Stimulated activated CD4-positive, alpha-beta T cell treated with anti-CD3 and anti-CD28 coated beads, TNF-alpha, amount 100 ng/mL, for 24 hours (primary cell): ENCODE results near the gene PDK4.
"Not testable (repeated sequence)": the region's sequence is repeated elsewhere in the genome, so short reads cannot be mapped to it uniquely, and the experiment has no call there.

ENCODE experiments used
- DNase-seq, 3 experiments: peaks; one replicate each; pipeline ENCODE4 v3.0.0-alpha.2; 2020; ENCODE audit warnings: low read depth in 3 of 3

The PDK4 gene

DNA sequence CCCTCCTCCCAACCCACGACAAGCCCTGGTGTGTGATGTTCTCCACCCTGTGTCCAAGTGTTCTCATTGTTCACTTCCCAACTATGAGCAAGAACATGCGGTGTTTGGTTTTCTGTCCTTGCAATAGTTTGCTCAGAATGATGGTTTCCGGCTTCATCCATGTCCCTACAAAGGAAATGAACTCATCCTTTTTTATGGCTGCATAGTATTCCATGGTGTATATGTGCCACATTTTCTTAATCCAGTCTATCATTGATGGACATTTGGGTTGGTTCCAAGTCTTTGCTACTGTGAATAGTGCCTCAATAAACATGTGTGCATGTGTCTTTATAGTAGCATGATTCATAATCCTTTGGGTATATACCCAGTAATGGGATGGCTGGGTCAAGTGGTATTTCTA is 8.5 kb upstream of the PDK4 start:
- DNase-seq, result not testable (repeated sequence)

GRCh38 chr7:95604397-95604796 is 8.1 kb upstream of the PDK4 start:
- DNase-seq, result not testable (repeated sequence)

DNA sequence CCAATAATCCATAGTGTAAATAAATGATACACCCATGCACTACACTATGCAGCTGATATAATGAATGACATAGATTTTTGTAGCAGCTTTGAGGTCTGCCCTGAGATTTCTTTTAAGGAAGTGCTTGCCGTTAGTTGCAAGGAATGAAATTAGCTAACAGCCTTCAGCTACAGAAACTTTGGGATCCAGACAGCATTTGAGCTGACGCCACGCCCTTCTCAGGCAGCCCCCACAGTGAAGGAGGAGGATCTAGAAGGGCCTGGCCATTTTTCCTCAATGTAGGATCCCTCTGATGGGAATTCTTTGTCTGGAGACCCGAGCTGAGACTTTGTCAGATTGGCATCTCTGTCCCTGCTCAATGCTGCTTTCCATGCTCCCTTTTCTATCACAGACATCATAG is 6.1 kb upstream of the PDK4 start:
- no peak for DNase-seq

- DNase-seq, result no peak
These were observed 5.0 kb upstream of the PDK4 start for GRCh38 chr7:95601316-95601715.

DNA sequence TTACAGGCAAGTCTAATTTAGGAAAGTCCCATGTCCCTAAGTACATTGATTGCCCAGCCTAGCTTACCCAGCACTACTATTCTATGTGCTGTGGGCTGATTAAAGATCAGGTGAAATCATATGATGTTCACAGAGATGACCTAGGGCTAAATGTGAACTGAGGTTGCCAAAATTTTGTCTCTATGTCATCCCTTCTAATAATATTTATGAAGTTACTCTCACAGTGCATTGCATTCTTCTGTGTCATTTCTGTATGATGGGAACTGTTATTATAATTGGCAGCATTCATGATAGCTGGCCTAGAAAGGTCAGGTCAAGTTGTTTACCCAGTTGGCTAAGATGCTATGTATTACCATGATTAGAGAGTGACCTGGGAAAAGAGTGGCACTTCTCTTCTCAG is 2.8 kb upstream of the PDK4 start:
- DNase-seq, result no peak

DNA sequence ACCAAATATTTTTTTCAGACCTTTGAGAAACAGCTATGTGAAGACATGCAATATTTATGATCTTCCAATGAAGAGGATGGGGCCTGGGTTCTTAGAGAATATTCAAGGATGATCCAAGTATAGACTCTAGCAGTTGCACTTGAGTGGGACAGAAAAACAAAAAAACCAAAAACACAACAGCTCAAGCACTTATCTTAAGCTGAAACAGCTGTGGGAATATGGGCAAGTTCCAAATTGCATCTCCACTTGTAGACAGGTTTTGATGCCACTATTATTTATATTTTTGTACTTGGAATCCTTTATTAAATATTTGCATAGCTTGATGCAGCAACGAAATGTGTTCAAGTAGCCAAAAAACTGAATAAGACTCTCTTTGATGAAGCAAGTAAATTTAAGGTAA is 2.2 kb upstream of the PDK4 start:
- no peak for DNase-seq

DNA sequence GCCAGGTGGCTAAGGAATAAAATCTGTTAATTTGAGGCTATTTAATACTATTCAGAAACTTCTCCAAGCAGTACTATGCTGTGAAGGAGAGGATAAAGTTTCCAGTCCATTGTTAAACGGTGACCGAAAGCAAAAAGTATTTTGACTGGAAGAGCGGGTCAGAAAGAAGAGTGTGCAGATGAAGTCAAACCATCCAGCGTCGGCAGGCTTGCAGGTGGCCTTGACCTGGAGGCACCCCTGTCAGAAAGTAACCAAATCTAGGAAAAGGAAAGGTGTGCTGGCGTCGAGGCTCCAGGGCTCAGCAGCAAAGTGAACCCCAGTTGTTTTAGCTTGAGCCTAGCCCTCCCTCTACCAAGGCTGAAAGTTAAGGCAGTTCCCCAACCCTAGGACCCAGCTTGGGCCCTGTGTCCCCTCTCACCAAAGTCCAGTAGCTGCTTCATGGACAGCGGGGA is 544 bp downstream of the PDK4 start:
- no peak for DNase-seq

- DNase-seq, result no peak
These were observed 2.1 kb downstream of the PDK4 start for GRCh38 chr7:95594185-95594584.

- no peak for DNase-seq
These were observed 3.0 kb downstream of the PDK4 start for GRCh38 chr7:95593343-95593742.

GRCh38 chr7:95592570-95592969 is 3.7 kb downstream of the PDK4 start:
- DNase-seq, result no peak

DNA sequence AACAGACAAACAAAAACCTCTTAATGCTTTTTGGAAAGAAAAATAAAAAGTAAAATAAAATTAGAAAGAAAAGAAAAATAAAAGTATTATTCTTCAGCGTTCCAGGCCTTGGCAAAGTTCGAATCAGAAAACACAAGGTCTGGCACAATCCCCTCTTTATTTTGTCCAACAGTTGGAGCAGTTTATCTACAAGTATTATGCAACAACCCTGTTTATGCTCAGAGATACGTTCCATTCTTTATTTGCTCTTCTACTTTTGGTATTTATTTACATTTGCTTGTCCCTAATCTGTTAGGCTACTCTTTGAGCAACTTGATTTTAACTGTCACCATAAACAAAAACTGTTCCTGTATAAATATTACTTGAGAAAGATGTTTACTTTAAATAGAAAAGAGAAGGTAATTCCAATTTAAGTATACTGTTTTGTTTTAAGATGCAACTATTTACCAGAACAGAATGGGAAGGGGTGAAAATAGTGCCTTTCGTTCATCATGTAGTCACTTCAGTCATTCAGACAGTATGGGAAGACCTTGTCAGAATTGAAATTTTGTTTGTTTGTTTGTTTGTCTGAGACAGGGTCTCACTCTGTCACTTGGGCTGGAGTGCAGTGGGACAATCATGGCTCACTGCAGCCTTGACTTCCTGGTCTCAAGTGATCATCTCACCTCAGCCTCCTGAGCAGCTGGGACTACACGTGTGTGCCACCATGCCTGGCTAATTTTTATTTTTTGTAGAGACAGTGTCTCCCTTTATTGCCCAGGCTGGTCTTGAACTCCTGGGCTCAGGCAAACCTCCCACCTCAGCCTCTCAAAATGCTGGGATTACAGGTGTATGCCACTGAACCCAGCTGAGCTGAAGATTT is 5.7 kb downstream of the PDK4 start:
- no peak for DNase-seq

- DNase-seq, result no peak
These were observed 6.5 kb downstream of the PDK4 start for GRCh38 chr7:95589766-95590165.

DNA sequence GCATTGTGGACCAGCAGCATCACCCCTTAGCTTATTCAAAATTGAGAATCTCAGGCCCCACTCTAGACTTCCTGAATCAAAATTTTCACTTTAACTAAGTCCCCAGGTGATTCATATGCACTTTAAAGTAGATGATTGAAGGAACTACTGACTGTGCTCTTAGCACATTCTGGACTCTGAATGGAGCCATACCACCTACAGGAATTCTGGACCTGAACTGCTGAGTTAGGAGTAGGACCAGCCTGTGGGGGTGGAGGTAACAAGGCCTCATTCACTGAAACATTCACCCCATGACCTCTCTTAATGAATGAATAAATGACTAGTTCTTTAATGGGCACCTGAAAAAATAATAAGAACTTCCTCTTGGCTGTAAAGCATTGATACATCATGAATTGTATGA is 7.3 kb downstream of the PDK4 start:
- DNase-seq, result no peak

DNA sequence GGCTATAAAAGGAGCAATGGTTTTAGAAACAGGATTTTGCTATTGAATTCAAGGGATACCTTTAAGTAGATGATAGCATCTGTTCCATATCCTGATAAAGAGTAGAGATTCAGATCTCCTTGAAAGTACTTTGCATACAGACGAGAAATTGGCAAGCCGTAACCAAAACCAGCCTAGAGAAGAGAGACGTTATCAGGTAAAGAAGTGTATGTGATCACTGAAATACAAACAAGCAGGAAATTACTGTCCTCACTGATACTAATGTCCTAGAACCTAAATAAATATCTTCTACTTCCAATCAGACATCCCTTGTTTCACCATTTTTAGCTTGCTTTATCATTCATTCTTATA is 9.4 kb downstream of the PDK4 start:
- no peak for DNase-seq

GRCh38 chr7:95585426-95585789 is 10.9 kb downstream of the PDK4 start:
- DNase-seq, result no peak

GRCh38 chr7:95584769-95585425 is 11.4 kb downstream of the PDK4 start:
- no peak for DNase-seq

DNA sequence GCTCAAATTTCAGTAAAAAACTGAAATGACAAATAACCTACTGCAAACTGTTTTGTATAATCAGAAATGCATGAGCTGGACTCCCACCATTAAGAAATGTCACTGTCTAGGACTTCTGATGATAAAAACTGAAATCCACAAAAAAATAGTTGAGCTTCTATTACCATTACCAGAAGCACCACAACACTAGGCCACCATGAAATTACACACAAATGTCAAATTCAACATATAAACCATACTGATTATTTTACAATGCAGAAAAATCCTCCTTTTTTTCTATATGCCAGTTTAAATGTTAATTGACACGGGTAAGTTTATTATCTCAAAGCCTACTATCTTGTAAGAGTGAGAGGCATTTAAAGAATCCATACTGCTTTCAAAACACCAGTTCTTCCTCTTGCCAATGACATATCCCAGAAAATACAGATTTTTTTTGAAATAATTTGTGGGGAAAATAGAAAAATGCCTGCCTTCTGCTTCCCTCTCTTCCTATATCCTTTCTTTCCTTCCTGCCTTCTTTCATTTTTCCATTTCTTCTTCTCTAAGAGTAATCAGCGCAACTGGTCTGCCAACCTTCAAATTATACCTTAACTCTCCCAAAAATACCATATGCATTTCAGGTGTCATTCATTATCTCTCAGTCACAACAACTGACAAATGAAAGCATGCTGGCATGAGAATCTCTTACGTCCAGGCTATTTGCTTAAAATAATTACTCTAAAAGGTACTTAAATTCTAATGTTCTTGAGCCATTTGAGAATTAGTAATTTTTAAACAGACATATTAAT is 12.3 kb downstream of the PDK4 start:
- DNase-seq, result no peak

DNA sequence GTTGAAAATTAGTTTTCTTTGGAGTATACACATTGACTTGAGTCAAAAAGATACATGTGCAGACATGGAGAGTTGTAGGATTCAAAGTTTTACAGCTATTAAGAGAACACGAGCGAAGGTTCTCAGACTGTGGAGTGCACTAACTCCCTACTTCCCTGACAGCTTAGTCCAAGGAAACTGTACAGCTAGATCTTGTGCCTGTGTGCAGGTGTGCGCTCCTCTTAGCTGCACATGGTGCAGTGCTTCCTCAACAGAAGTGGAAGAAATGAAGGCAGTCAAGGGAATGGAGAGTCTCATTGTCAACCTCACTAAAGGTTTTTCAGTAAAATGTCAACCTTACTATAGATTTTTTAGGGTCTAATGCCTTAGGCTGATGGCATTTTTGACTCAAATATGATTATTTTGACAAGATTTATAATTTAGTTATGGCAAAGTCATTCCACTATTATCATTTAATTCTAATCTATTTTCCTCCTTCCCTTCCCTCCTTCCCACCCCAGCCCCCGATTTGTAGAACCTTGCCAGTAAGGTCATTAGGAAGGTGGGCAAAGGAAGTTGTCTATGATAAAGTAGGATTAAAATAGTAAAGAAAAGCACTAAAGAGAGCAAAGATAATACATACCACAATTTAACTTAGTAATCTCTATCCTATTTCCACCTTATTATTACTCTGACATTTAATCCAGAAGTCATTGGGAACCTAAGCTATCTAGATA is 13.6 kb downstream of the PDK4 start:
- DNase-seq, result no peak

DNA sequence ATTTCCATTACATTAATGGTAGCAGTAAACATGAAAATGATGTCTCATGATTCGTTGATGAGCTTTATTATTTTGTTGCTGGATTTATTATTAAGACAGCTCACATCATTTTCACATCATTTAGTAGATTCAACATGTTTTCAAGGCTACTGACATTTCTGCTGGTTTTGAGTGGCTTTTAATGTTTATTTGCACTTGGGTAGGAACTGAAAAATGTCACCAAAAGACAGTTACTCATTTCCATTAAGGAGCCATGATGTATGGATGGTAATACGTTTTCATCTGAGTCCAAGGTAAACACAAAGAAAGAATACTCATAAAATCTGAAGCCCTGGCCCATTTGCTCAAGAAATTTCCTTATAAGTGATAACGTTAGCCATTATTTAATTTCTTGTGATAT is 14.8 kb downstream of the PDK4 start:
- no peak for DNase-seq

GRCh38 chr7:95579318-95579717 is 17.0 kb downstream of the PDK4 start:
- DNase-seq, result no peak

- no peak for DNase-seq
These were observed 17.9 kb downstream of the PDK4 start for GRCh38 chr7:95578299-95578855.

GRCh38 chr7:95577137-95577536 is 19.2 kb downstream of the PDK4 start:
- no peak for DNase-seq
